Large intestine (tissue), 3 donors: ENCODE data around the gene STX8. TPM values are rescaled to one million over a fixed set of nuclear protein-coding genes. Genes with fewer than 3 reads are reported as not detected.

Experiments used
- DNase-seq, 2 donors: peaks; one replicate each; pipeline versions ENCODE4 v3.0.0 to v3.0.0-alpha.2; 2013
- H3K27ac ChIP-seq: one replicate; pipeline ENCODE4 v1.5.1; 2013; ENCODE audit warnings: low read length
- H3K27me3 ChIP-seq: 2 replicates; pipeline ENCODE4 v1.6.1; 2013; ENCODE audit warnings: low read length; ENCODE audit not compliant: control insufficient read depth, insufficient read depth
- H3K36me3 ChIP-seq: 2 replicates; pipeline ENCODE4 v1.6.1; 2013; ENCODE audit warnings: low read length; ENCODE audit not compliant: control insufficient read depth, insufficient read depth
- H3K4me1 ChIP-seq: one replicate; pipeline ENCODE4 v1.6.1; 2013; ENCODE audit warnings: low read length; ENCODE audit not compliant: control insufficient read depth, insufficient read depth
- H3K4me3 ChIP-seq: one replicate; pipeline ENCODE4 v1.5.1; 2013; ENCODE audit warnings: low read length
- H3K9me3 ChIP-seq: one replicate; pipeline ENCODE4 v1.6.1; 2013; ENCODE audit warnings: mild to moderate bottlenecking, low read depth, low read length, moderate library complexity; ENCODE audit not compliant: control insufficient read depth
- WGBS: methylation state at CpG from one replicate; pipeline ENCODE4 v1.1.5; 2013; ENCODE audit warnings: low lambda C conversion rate; ENCODE audit not compliant: insufficient coverage; 5-methylcytosine and 5-hydroxymethylcytosine counted together
- polyA plus RNA-seq: library from polyadenylated mRNA; unstranded; fragments of 120-200 nt; gene quantifications from one replicate; pipeline ENCODE4 v1.2.1, GENCODE V29; 2013

STX8 gene
- polyA plus RNA-seq, 1 donor, result 53.6 TPM

- no peak for DNase-seq
- no peaks in the 10 kb centered on the region for H3K36me3 ChIP-seq
- peaks cover 11% of the 10 kb centered on the region for H3K9me3 ChIP-seq
- H3K4me1 ChIP-seq, result no peaks in the 10 kb centered on the region
- WGBS, result no CpG with 5 or more reads among the region's 2 CpGs
- H3K27ac ChIP-seq, result no peak overlapping the region
- no peak overlapping the region for H3K4me3 ChIP-seq
- H3K27me3 ChIP-seq, result no peaks in the 10 kb centered on the region
Measured at GRCh38 chr17:9513266-9513665, 62.4 kb downstream of the STX8 start.

- Histone ChIP-seq H3K36me3 (no peaks in the 10 kb centered on the region), H3K27ac (no peak overlapping the region)
- no peak for DNase-seq
Measured at GRCh38 chr17:9512323-9513168, 63.1 kb downstream of the STX8 start.

GRCh38 chr17:9509236-9509816 is 66.3 kb downstream of the STX8 start:
- peaks cover 23% of the 10 kb centered on the region for H3K9me3 ChIP-seq
- no CpG with 5 or more reads among the region's 1 CpG for WGBS
- no peak overlapping the region for H3K27ac ChIP-seq
- no peaks in the 10 kb centered on the region for H3K27me3 ChIP-seq
- DNase-seq, result no peak
- H3K36me3 ChIP-seq, result no peaks in the 10 kb centered on the region
- H3K4me3 ChIP-seq, result no peak overlapping the region
- no peaks in the 10 kb centered on the region for H3K4me1 ChIP-seq

More at GRCh38 chr17:9512323-9513168, 63.1 kb downstream of the STX8 start:
- Histone ChIP-seq H3K4me3 (no peak overlapping the region), H3K4me1 (no peaks in the 10 kb centered on the region), H3K27me3 (no peaks in the 10 kb centered on the region), H3K9me3 (peaks cover 17% of the 10 kb centered on the region)
- 0% methylated on average over 1 of the region's 4 CpGs for WGBS

- H3K27ac ChIP-seq, result no peak overlapping the region
- H3K36me3 ChIP-seq, result peaks cover 10% of the 10 kb centered on the region
- no peaks in the 10 kb centered on the region for H3K9me3 ChIP-seq
- H3K4me3 ChIP-seq, result no peak overlapping the region
- WGBS, result 80% methylated on average over 1 of the region's 5 CpGs
- DNase-seq, result no peak
- H3K27me3 ChIP-seq, result no peaks in the 10 kb centered on the region
- H3K4me1 ChIP-seq, result no peaks in the 10 kb centered on the region
Measured at GRCh38 chr17:9499041-9499440, 76.6 kb downstream of the STX8 start.

- Histone ChIP-seq H3K4me3 (no peak overlapping the region), H3K27me3 (no peaks in the 10 kb centered on the region), H3K4me1 (no peaks in the 10 kb centered on the region), H3K27ac (no peak overlapping the region), H3K36me3 (peaks cover 10% of the 10 kb centered on the region), H3K9me3 (no peaks in the 10 kb centered on the region)
- no CpG with 5 or more reads among the region's 3 CpGs for WGBS
- no peak for DNase-seq
Measured at GRCh38 chr17:9498490-9498889, 77.1 kb downstream of the STX8 start.

- DNase-seq, result no peak
- H3K4me1 ChIP-seq, result no peaks in the 10 kb centered on the region
- peaks cover 5% of the 10 kb centered on the region for H3K36me3 ChIP-seq
- no CpG with 5 or more reads among the region's 5 CpGs for WGBS
- no peaks in the 10 kb centered on the region for H3K27me3 ChIP-seq
- no peak overlapping the region for H3K4me3 ChIP-seq
- H3K27ac ChIP-seq, result no peak overlapping the region
- H3K9me3 ChIP-seq, result no peaks in the 10 kb centered on the region
Measured at GRCh38 chr17:9488556-9488955, 87.1 kb downstream of the STX8 start.

- DNase-seq, result no peak
- Histone ChIP-seq H3K36me3 (peaks cover 5% of the 10 kb centered on the region), H3K27ac (no peak overlapping the region), H3K9me3 (no peaks in the 10 kb centered on the region), H3K4me1 (no peaks in the 10 kb centered on the region), H3K4me3 (no peak overlapping the region), H3K27me3 (no peaks in the 10 kb centered on the region)
- no CpG with 5 or more reads among the region's 7 CpGs for WGBS
Measured at GRCh38 chr17:9487406-9487805, 88.2 kb downstream of the STX8 start.

- Histone ChIP-seq H3K36me3 (no peaks in the 10 kb centered on the region), H3K4me3 (no peak overlapping the region), H3K27me3 (no peaks in the 10 kb centered on the region), H3K4me1 (no peaks in the 10 kb centered on the region), H3K9me3 (no peaks in the 10 kb centered on the region), H3K27ac (no peak overlapping the region)
- WGBS, result 100% methylated on average over 1 of the region's 2 CpGs
- DNase-seq, result no peak
Measured at GRCh38 chr17:9484789-9485188, 90.8 kb downstream of the STX8 start.

GRCh38 chr17:9479964-9480363 is 95.7 kb downstream of the STX8 start:
- H3K27ac ChIP-seq, result no peak overlapping the region
- WGBS, result 76% methylated on average over 2 of the region's 4 CpGs
- no peak for DNase-seq
- H3K36me3 ChIP-seq, result no peaks in the 10 kb centered on the region
- no peak overlapping the region for H3K4me3 ChIP-seq
- no peaks in the 10 kb centered on the region for H3K9me3 ChIP-seq
- H3K4me1 ChIP-seq, result no peaks in the 10 kb centered on the region
- H3K27me3 ChIP-seq, result no peaks in the 10 kb centered on the region

GRCh38 chr17:9478889-9479288 is 96.7 kb downstream of the STX8 start:
- DNase-seq, result no peak
- H3K4me3 ChIP-seq, result no peak overlapping the region
- H3K36me3 ChIP-seq, result no peaks in the 10 kb centered on the region
- no CpG with 5 or more reads among the region's 3 CpGs for WGBS
- H3K27ac ChIP-seq, result no peak overlapping the region
- no peaks in the 10 kb centered on the region for H3K4me1 ChIP-seq
- no peaks in the 10 kb centered on the region for H3K27me3 ChIP-seq
- no peaks in the 10 kb centered on the region for H3K9me3 ChIP-seq
